HepG2 (cell line): ENCODE results near the gene MB21D2. TPM values are rescaled to one million over a fixed set of nuclear protein-coding genes. Genes with fewer than 3 reads are reported as not detected.
A peak's percentile ranks its signal among the peaks of the same experiment; 100 is the strongest.

Experiments used
- ATAC-seq: fragments of 200-7000 bp; cut with Tn5 transposase; 3 replicates; pipeline ENCODE4 v1.9.1; 2020; ENCODE audit warnings: mild to moderate bottlenecking, moderate library complexity
- BruUV-seq: library from RNA; stranded (reverse); fragments of 400-500 nt; replicated peaks from 2 replicates; lab custom pipeline; 2021; lab: Mats Ljungman, UMichigan
- CTCF ChIA-PET: fragments of 300-600 bp; formaldehyde crosslinking; extraction: SDS; loops from one replicate; lab custom pipeline; 2021; ENCODE audit warnings: low total read pairs, inconsistent platforms, low intra/inter-chr PET ratio; lab: Yijun Ruan, JAX
- POLR2A ChIA-PET: fragments of 350-600 bp; sonication (Branson Sonifier 250); formaldehyde crosslinking; loops from one replicate; lab custom pipeline; 2020; ENCODE audit warnings: antibody characterized with exemption, inconsistent platforms; lab: Yijun Ruan, JAX
- DNase-seq: peaks from one replicate; pipeline ENCODE4 v3.0.0-alpha.2; 2015; ENCODE audit warnings: low spot score
- FAIRE-seq: peaks from 3 replicates; lab custom pipeline; 2011; peaks lifted over from hg19 to GRCh38; lab: Jason Lieb, UNC
- H2AFZ ChIP-seq: one replicate; pipeline ENCODE4 v1.6.1; 2011; ENCODE audit warnings: low read length, inconsistent platforms
- H3K27ac ChIP-seq: fragments of 300-600 bp; 3 replicates; pipeline ENCODE4 v1.8.0; 2011; ENCODE audit warnings: mixed run types, mild to moderate bottlenecking, mixed read lengths, low read length, inconsistent platforms; ENCODE audit not compliant: insufficient read depth; ENCODE audit errors: extremely low read length
- H3K27me3 ChIP-seq, 2 experiments: fragments of 200-600 bp in 1 of 2; 2 replicates in 1 of 2; 3 replicates in 1 of 2; pipeline versions ENCODE4 v1.6.0 to v1.8.0; 2011; ENCODE audit warnings: low read length in 2 of 2, mild to moderate bottlenecking in 2 of 2, moderate library complexity in 2 of 2, inconsistent platforms in 1 of 2; ENCODE audit not compliant: insufficient read depth in 2 of 2, control insufficient read depth in 1 of 2
- H3K36me3 ChIP-seq, 2 experiments: fragments of 200-600 bp in 1 of 2; replicated peaks in 1 of 2; 2 replicates in 1 of 2; 3 replicates in 1 of 2; pipeline versions ENCODE4 v1.5.1 to v1.8.0; 2011; ENCODE audit warnings: low read length in 2 of 2, inconsistent platforms in 1 of 2; ENCODE audit not compliant: insufficient read depth in 2 of 2, control insufficient read depth in 1 of 2
- H3K4me1 ChIP-seq: 2 replicates; pipeline ENCODE4 v1.5.1; 2012; ENCODE audit warnings: low read length, inconsistent platforms; ENCODE audit not compliant: insufficient read depth
- H3K4me2 ChIP-seq: 2 replicates; pipeline ENCODE4 v1.6.0; 2011; ENCODE audit warnings: low read depth, low read length, inconsistent platforms
- H3K4me3 ChIP-seq, 3 experiments: fragments of 200-600 bp in 1 of 3; sonication (generic), shearing (Covaris generic) in 1 of 3; replicated peaks in 1 of 3; 2 replicates each; pipeline ENCODE4 v1.5.1; 2011 to 2016; ENCODE audit warnings: low read length in 3 of 3, inconsistent platforms in 2 of 3, low read depth in 2 of 3, mild to moderate bottlenecking in 2 of 3, control low read depth in 1 of 3, mixed read lengths in 1 of 3; ENCODE audit not compliant: insufficient read depth in 1 of 3
- H3K79me2 ChIP-seq: one replicate; pipeline ENCODE4 v1.6.1; 2011; ENCODE audit warnings: low read length, inconsistent platforms; ENCODE audit not compliant: insufficient read depth
- H3K9ac ChIP-seq: 2 replicates; pipeline ENCODE4 v1.6.0; 2011; ENCODE audit warnings: mild to moderate bottlenecking, low read depth, low read length, inconsistent platforms; ENCODE audit not compliant: insufficient read depth
- H3K9me3 ChIP-seq: 2 replicates; pipeline ENCODE4 v1.5.1; 2012; ENCODE audit warnings: mild to moderate bottlenecking, low read length
- H4K20me1 ChIP-seq: 2 replicates; pipeline ENCODE4 v1.6.0; 2011; ENCODE audit warnings: inconsistent platforms, mild to moderate bottlenecking, low read length, moderate library complexity; ENCODE audit not compliant: insufficient read depth
- CCDC6 ChIP-seq: sonication (generic); formaldehyde crosslinking; IDR thresholded peaks from 2 replicates; pipeline ENCODE4 v1.8.1; 2022; ENCODE audit warnings: mild to moderate bottlenecking, missing genetic modification reagents, moderate library complexity
- DMTF1 ChIP-seq: sonication (generic); formaldehyde crosslinking; IDR thresholded peaks from 2 replicates; pipeline ENCODE4 v1.4.0; 2020; ENCODE audit warnings: mild to moderate bottlenecking, missing genetic modification reagents
- HOXA7 ChIP-seq: sonication (generic); formaldehyde crosslinking; IDR thresholded peaks from 2 replicates; pipeline ENCODE4 v1.8.1; 2022; ENCODE audit warnings: mild to moderate bottlenecking, missing genetic modification reagents, moderate library complexity
- NRL ChIP-seq: sonication (generic); formaldehyde crosslinking; IDR thresholded peaks from 2 replicates; pipeline ENCODE4 v1.5.0; 2020; ENCODE audit warnings: missing genetic modification reagents, mild to moderate bottlenecking, moderate library complexity, borderline replicate concordance
- PAWR ChIP-seq: sonication (generic); formaldehyde crosslinking; IDR thresholded peaks from 2 replicates; pipeline ENCODE4 v1.4.0; 2020; ENCODE audit warnings: missing genetic modification reagents, mild to moderate bottlenecking, borderline replicate concordance
- SOX13 ChIP-seq, 3 experiments: fragments of 450-650 bp in 1 of 3; sonication (generic) in 1 of 3; formaldehyde crosslinking in 1 of 3; IDR thresholded peaks in 2 of 3; conservative IDR thresholded peaks in 1 of 3; 2 replicates each; pipeline versions ENCODE4 v1.5.0 to v1.6.1; 2016 to 2020; ENCODE audit warnings: antibody characterized with exemption in 1 of 3, mild to moderate bottlenecking in 1 of 3, missing compliant biosample characterization in 1 of 3, missing genetic modification reagents in 1 of 3, moderate library complexity in 1 of 3
- SOX6 ChIP-seq, 2 experiments: fragments of 450-650 bp in 1 of 2; sonication (generic) in 1 of 2; formaldehyde crosslinking in 1 of 2; IDR thresholded peaks; 2 replicates each; pipeline versions ENCODE4 v1.4.0 to v1.6.1; 2017 to 2020; ENCODE audit warnings: antibody characterized with exemption in 1 of 2, mild to moderate bottlenecking in 1 of 2, missing genetic modification reagents in 1 of 2
- ZNF17 ChIP-seq: sonication (generic); formaldehyde crosslinking; IDR thresholded peaks from 2 replicates; pipeline ENCODE4 v1.5.0; 2020; ENCODE audit warnings: mild to moderate bottlenecking, missing genetic modification reagents
- ZNF24 ChIP-seq: fragments of 450-650 bp; IDR thresholded peaks from 2 replicates; pipeline ENCODE4 v1.6.1; 2017; ENCODE audit warnings: antibody characterized with exemption, mild to moderate bottlenecking
- ZNF282 ChIP-seq: fragments of 450-650 bp; IDR thresholded peaks from 2 replicates; pipeline ENCODE4 v1.6.1; 2018; ENCODE audit not compliant: partially characterized antibody
- ZNF329 ChIP-seq: sonication (generic); formaldehyde crosslinking; IDR thresholded peaks from 2 replicates; pipeline ENCODE4 v1.9.0; 2021; ENCODE audit warnings: low read depth, mild to moderate bottlenecking, missing genetic modification reagents
- ZNF547 ChIP-seq: sonication (generic); formaldehyde crosslinking; IDR thresholded peaks from 2 replicates; pipeline ENCODE4 v1.5.1; 2020; ENCODE audit warnings: mild to moderate bottlenecking, missing genetic modification reagents
- ZNF629 ChIP-seq: sonication (generic); formaldehyde crosslinking; conservative IDR thresholded peaks from 2 replicates; pipeline ENCODE4 v1.5.0; 2020; ENCODE audit warnings: missing genetic modification reagents
- ZNF709 ChIP-seq: sonication (generic); formaldehyde crosslinking; IDR thresholded peaks from 2 replicates; pipeline ENCODE4 v1.5.0; 2020; ENCODE audit warnings: mild to moderate bottlenecking, missing genetic modification reagents
- ZNF749 ChIP-seq: sonication (generic); formaldehyde crosslinking; IDR thresholded peaks from 2 replicates; pipeline ENCODE4 v1.8.0; 2022; ENCODE audit warnings: mild to moderate bottlenecking, missing genetic modification reagents, moderate library complexity, borderline replicate concordance
- ZNF776 ChIP-seq: sonication (generic); formaldehyde crosslinking; IDR thresholded peaks from 2 replicates; pipeline ENCODE4 v1.4.0; 2020; ENCODE audit warnings: mild to moderate bottlenecking, missing genetic modification reagents
- WGBS: methylation state at CpG from one replicate; pipeline ENCODE4 v1.1.6; 2017; ENCODE audit warnings: low lambda C conversion rate; 5-methylcytosine and 5-hydroxymethylcytosine counted together
- in situ Hi-C: cut with HindIII; loops from 2 replicates; pipeline ENCODE4 v1.10.0; 2017; ENCODE audit warnings: low pct_unique_long_range_greater_than_20kb; ENCODE audit not compliant: extremely low pct_ligation_motif_present
- intact Hi-C: fragments of 100-400 bp; cut with micrococcal nuclease; formaldehyde crosslinking; loops from one replicate; pipeline ENCODE4 v1.10.0; 2022; ENCODE audit not compliant: unreplicated experiment
- polyA plus RNA-seq, 8 experiments: library from polyadenylated mRNA; depleted of rRNA in 3 of 8; stranded (reverse) in 7 of 8; unstranded in 1 of 8; fragments of >200 nt; fragmentation: Illumina TruSeq in 4 of 8; extraction: Trizol in 4 of 8; gene quantifications; 2 replicates each; pipeline versions ENCODE4 v1.2.1 to v1.2.3, GENCODE V29; 2011 to 2016; ENCODE audit warnings: low read depth in 4 of 8, missing spikeins in 1 of 8, mixed read lengths in 1 of 8; ENCODE audit not compliant: insufficient read depth in 1 of 8
- total RNA-seq, 5 experiments: library from RNA; depleted of rRNA; stranded (reverse); fragments of >200 nt; fragmentation: Illumina TruSeq; extraction: Trizol; gene quantifications; 2 replicates each; pipeline ENCODE4 v1.2.3, GENCODE V29; 2016; ENCODE audit warnings: low read depth in 1 of 5
- TF ChIP-seq, protein P1 (sequence below): sonication (generic); formaldehyde crosslinking; IDR thresholded peaks from 2 replicates; pipeline ENCODE4 v1.5.1; 2020; ENCODE audit warnings: mild to moderate bottlenecking, missing genetic modification reagents, moderate library complexity

MB21D2 gene
- total and polyA plus RNA-seq, 2 of the 13 experiments (the other 11 are each of a cell fraction or from before 2014, with no cell fraction given): 0.90 to 1.6 TPM

- TF ChIP-seq HOXA7: no peak
- TF ChIP-seq SOX13 (IDR thresholded peaks at IDR 0.05): no peak
- TF ChIP-seq SOX13 (CRISPR knock-in tag; conservative IDR thresholded peaks at IDR 0.05 in 1 of 2, IDR thresholded peaks at IDR 0.05 in 1 of 2): peak in 1 of 2 experiments; percentile 87; a peak in 2 of 4 replicates
- no peak for TF ChIP-seq ZNF329 (CRISPR knock-in tag)
- no peak for TF ChIP-seq NRL (CRISPR knock-in tag)
- TF ChIP-seq ZNF282: no peak
- no peak for TF ChIP-seq CCDC6 (CRISPR knock-in tag)
- TF ChIP-seq ZNF17 (CRISPR knock-in tag): no peak
- no peak for TF ChIP-seq ZNF547 (CRISPR knock-in tag)
- no peak for TF ChIP-seq PAWR (CRISPR knock-in tag)
- no peak for TF ChIP-seq SOX6 (IDR thresholded peaks at IDR 0.05)
- peak; percentile 78 for TF ChIP-seq SOX6 (CRISPR knock-in tag; IDR thresholded peaks at IDR 0.05)
Measured at GRCh38 chr3:192851821-192852372, 65.8 kb downstream of the MB21D2 start (continued).

DNA sequence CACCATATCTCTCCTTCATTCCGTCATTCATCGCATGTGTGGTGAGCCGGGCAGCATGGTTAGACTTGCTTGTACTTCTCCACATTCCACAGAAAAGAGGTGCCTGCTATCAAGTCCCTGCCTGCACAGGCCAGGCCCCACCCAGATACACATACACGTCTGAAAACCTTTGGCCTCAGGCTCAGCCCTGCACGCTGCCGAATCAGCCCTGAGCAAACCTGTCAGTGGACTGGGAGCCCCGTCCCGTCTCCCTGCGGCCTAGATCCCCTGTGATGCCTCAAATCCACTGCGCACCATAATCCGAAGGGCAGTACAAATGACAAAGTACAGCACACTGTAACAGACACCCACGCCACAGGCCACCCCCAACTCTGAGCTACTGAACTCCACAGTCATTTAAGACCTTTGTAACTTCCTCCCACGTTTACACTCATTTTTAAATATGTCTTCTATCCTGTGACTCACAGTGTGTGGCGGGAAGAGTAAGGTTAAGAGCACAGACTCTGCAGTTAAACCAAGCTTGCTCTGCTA lies 67.1 kb downstream of the MB21D2 start:
- Histone ChIP-seq H3K79me2 (no peaks in the 10 kb centered on the region), H4K20me1 (peaks cover 12% of the 10 kb centered on the region; the same call in 1 of the 2 replicates), H3K27ac (no peak overlapping the region), H3K4me1 (peaks cover 28% of the 10 kb centered on the region), H3K27me3 (no peaks in the 10 kb centered on the region), H3K36me3 (no peaks in the 10 kb centered on the region), H3K4me2 (peak overlapping the region; percentile 60), H2AFZ (no peak overlapping the region), H3K9ac (peak overlapping the region; percentile 17), H3K9me3 (no peaks in the 10 kb centered on the region), H3K4me3 (peak overlapping the region in 2 of 3 experiments; percentile 14 to 35; a peak in 2 of 6 replicates)
- 4% methylated on average over 13 of the region's 14 CpGs for WGBS
- CTCF ChIA-PET: no interaction called here
- intact Hi-C loops: loop anchor here (10.0 kb wide), 1 partner anchor 64 kb away; the partner anchor contains the start of gene MB21D2
- ATAC-seq (peak; percentile 91), DNase-seq (peak; percentile 47), FAIRE-seq (peak; percentile 60)
- POLR2A ChIA-PET: no interaction called here
- no TSS peak for BruUV-seq
- in situ Hi-C loops: no loop called here
- TF ChIP-seq DMTF1 (CRISPR knock-in tag) (no peak), ZNF749 (no peak), ZNF709 (CRISPR knock-in tag) (no peak), ZNF629 (no peak), ZNF24 (no peak), ZNF776 (no peak)
- TF ChIP-seq, protein P1, sequence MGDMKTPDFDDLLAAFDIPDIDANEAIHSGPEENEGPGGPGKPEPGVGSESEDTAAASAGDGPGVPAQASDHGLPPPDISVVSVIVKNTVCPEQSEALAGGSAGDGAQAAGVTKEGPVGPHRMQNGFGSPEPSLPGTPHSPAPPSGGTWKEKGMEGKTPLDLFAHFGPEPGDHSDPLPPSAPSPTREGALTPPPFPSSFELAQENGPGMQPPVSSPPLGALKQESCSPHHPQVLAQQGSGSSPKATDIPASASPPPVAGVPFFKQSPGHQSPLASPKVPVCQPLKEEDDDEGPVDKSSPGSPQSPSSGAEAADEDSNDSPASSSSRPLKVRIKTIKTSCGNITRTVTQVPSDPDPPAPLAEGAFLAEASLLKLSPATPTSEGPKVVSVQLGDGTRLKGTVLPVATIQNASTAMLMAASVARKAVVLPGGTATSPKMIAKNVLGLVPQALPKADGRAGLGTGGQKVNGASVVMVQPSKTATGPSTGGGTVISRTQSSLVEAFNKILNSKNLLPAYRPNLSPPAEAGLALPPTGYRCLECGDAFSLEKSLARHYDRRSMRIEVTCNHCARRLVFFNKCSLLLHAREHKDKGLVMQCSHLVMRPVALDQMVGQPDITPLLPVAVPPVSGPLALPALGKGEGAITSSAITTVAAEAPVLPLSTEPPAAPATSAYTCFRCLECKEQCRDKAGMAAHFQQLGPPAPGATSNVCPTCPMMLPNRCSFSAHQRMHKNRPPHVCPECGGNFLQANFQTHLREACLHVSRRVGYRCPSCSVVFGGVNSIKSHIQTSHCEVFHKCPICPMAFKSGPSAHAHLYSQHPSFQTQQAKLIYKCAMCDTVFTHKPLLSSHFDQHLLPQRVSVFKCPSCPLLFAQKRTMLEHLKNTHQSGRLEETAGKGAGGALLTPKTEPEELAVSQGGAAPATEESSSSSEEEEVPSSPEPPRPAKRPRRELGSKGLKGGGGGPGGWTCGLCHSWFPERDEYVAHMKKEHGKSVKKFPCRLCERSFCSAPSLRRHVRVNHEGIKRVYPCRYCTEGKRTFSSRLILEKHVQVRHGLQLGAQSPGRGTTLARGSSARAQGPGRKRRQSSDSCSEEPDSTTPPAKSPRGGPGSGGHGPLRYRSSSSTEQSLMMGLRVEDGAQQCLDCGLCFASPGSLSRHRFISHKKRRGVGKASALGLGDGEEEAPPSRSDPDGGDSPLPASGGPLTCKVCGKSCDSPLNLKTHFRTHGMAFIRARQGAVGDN (CRISPR knock-in tag): peak; percentile 32
